ENCODE measurements around the gene KYNU.

The KYNU gene

GRCh38 chr2:142966284-142966683 lies 88.8 kb downstream of the KYNU start:
- no peak for DNase-seq (ENCODE audit: low spot score)

- no peak for DNase-seq (ENCODE audit: low spot score)
These were observed 89.6 kb downstream of the KYNU start for GRCh38 chr2:142967060-142967459.

- DNase-seq (ENCODE audit: low spot score), result no peak
These were observed 95.8 kb downstream of the KYNU start for GRCh38 chr2:142973160-142973821.

- no peak for DNase-seq (ENCODE audit: low spot score)
These were observed 96.4 kb downstream of the KYNU start for GRCh38 chr2:142973822-142974207.

- no peak for DNase-seq (ENCODE audit: low spot score)
These were observed 97.0 kb downstream of the KYNU start for GRCh38 chr2:142974288-142975024.

GRCh38 chr2:142975239-142975638 lies 97.8 kb downstream of the KYNU start:
- DNase-seq (ENCODE audit: low spot score), result no peak

- peak; percentile 41 for DNase-seq (ENCODE audit: low spot score)
These were observed 103.0 kb downstream of the KYNU start for GRCh38 chr2:142980246-142981068.

- DNase-seq (ENCODE audit: low spot score), result no peak
These were observed 103.6 kb downstream of the KYNU start for GRCh38 chr2:142981069-142981378.

- DNase-seq (ENCODE audit: low spot score), result no peak
These were observed 104.3 kb downstream of the KYNU start for GRCh38 chr2:142981756-142982155.

- no peak for DNase-seq (ENCODE audit: low spot score)
These were observed 105.7 kb downstream of the KYNU start for GRCh38 chr2:142983174-142983573.

- no peak for DNase-seq (ENCODE audit: low spot score)
These were observed 107.2 kb downstream of the KYNU start for GRCh38 chr2:142984657-142985056.

- no peak for DNase-seq (ENCODE audit: low spot score)
These were observed 109.6 kb downstream of the KYNU start for GRCh38 chr2:142987044-142987443.

- peak; percentile 39 for DNase-seq (ENCODE audit: low spot score)
These were observed 112.1 kb downstream of the KYNU start for GRCh38 chr2:142989273-142990204.

GRCh38 chr2:142991295-142991694 lies 113.8 kb downstream of the KYNU start:
- no peak for DNase-seq (ENCODE audit: low spot score)

GRCh38 chr2:142992840-142993239 lies 115.4 kb downstream of the KYNU start:
- DNase-seq (ENCODE audit: low spot score), result no peak

- DNase-seq (ENCODE audit: low spot score), result no peak
These were observed 116.3 kb downstream of the KYNU start for GRCh38 chr2:142993771-142994170.

- no peak for DNase-seq (ENCODE audit: low spot score)
These were observed 117.2 kb downstream of the KYNU start for GRCh38 chr2:142994665-142995064.

- DNase-seq (ENCODE audit: low spot score), result no peak
These were observed 119.8 kb downstream of the KYNU start for GRCh38 chr2:142997231-142997630.

- DNase-seq (ENCODE audit: low spot score), result no peak
These were observed 123.1 kb downstream of the KYNU start for GRCh38 chr2:143000599-143000998.

- no peak for DNase-seq (ENCODE audit: low spot score)
These were observed 124.0 kb downstream of the KYNU start for GRCh38 chr2:143001501-143001900.

- DNase-seq (ENCODE audit: low spot score), result no peak
These were observed 138.2 kb downstream of the KYNU start for GRCh38 chr2:143015656-143016055.

Measured in AG08395 (cell line).